Astrocyte of the spinal cord (primary cell): ENCODE measurements around the gene PPP1CA.
A peak's percentile ranks its signal among the peaks of the same experiment; 100 is the strongest.

Experiments
- DNase-seq: peaks from one replicate; pipeline ENCODE4 v3.0.0; 2011; ENCODE audit warnings: low read depth, low spot score
- H3K4me3 ChIP-seq: 2 replicates; pipeline ENCODE4 v1.5.1; 2011; ENCODE audit warnings: low read depth, mild to moderate bottlenecking, low read length, moderate library complexity
- CTCF ChIP-seq: IDR thresholded peaks from 2 replicates; pipeline ENCODE4 v1.5.1; 2012; ENCODE audit warnings: low read depth, mild to moderate bottlenecking, low read length, inconsistent platforms
- in situ Hi-C: cut with HindIII; loops from 2 replicates; pipeline ENCODE4 v1.10.0; 2017; ENCODE audit warnings: low sequenced_read_pairs

Gene PPP1CA

GRCh38 chr11:67376063-67376820, 25.4 kb downstream of the PPP1CA start:
- TF ChIP-seq CTCF, result no peak
- H3K4me3 ChIP-seq, result no peak overlapping the region
- in situ Hi-C loops, result no loop called here
- DNase-seq, result no peak

GRCh38 chr11:67375320-67376055, 26.2 kb downstream of the PPP1CA start:
- no peak for DNase-seq
- H3K4me3 ChIP-seq, result no peak overlapping the region
- in situ Hi-C loops, result no loop called here
- no peak for TF ChIP-seq CTCF

GRCh38 chr11:67374571-67375281, 26.9 kb downstream of the PPP1CA start:
- TF ChIP-seq CTCF, result no peak
- in situ Hi-C loops, result no loop called here
- H3K4me3 ChIP-seq, result no peak overlapping the region
- DNase-seq, result no peak

- in situ Hi-C loops, result no loop called here
- H3K4me3 ChIP-seq, result peak overlapping the region; percentile 55
- peak; percentile 96 for DNase-seq
- peak; percentile 41 for TF ChIP-seq CTCF
Measured at GRCh38 chr11:67373648-67374570, 27.7 kb downstream of the PPP1CA start.

- peak within 1 kb of the TSS; percentile 55 for H3K4me3 ChIP-seq
- no peak for TF ChIP-seq CTCF
- in situ Hi-C loops, result no loop called here
- peak; percentile 58 for DNase-seq
Measured at GRCh38 chr11:67372993-67373647, 28.5 kb downstream of the PPP1CA start, which contains the start of gene CLCF1. Gene CLCF1, minus strand, starts transcription at chr11:67373598. Its CDS starts 59 bp downstream, at chr11:67373539.
